Hepatocyte (in vitro differentiated cells): ENCODE data around the gene RALGAPA2. TPM values are rescaled to one million over a fixed set of nuclear protein-coding genes. Genes with fewer than 3 reads are reported as not detected.

Experiments
- DNase-seq: peaks from one replicate; pipeline ENCODE4 v3.0.0-alpha.2; 2016; ENCODE audit warnings: low spot score
- H2AFZ ChIP-seq: fragments of 200-600 bp; sonication (generic); 2 replicates; pipeline ENCODE4 v1.6.0; 2016; ENCODE audit warnings: antibody characterized with exemption, mild to moderate bottlenecking
- H3K27ac ChIP-seq: fragments of 200-600 bp; sonication (generic); 2 replicates; pipeline ENCODE4 v1.5.1; 2016; ENCODE audit warnings: mild to moderate bottlenecking
- H3K27me3 ChIP-seq: fragments of 200-600 bp; sonication (generic); 2 replicates; pipeline ENCODE4 v1.6.1; 2016
- H3K36me3 ChIP-seq: fragments of 200-600 bp; sonication (generic); replicated peaks from 2 replicates; pipeline ENCODE4 v1.5.1; 2016; ENCODE audit warnings: low read depth; ENCODE audit not compliant: insufficient read depth
- H3K4me1 ChIP-seq: fragments of 200-600 bp; sonication (generic); 2 replicates; pipeline ENCODE4 v1.5.1; 2016; ENCODE audit warnings: mild to moderate bottlenecking, moderate library complexity; ENCODE audit not compliant: insufficient read depth
- H3K4me2 ChIP-seq: fragments of 200-600 bp; sonication (generic); 2 replicates; pipeline ENCODE4 v1.6.0; 2016
- H3K4me3 ChIP-seq: fragments of 200-600 bp; sonication (generic); 2 replicates; pipeline ENCODE4 v1.5.1; 2016; ENCODE audit warnings: mild to moderate bottlenecking
- H3K79me2 ChIP-seq: fragments of 200-600 bp; sonication (generic); 2 replicates; pipeline ENCODE4 v1.6.0; 2017; ENCODE audit warnings: mild to moderate bottlenecking
- H3K9me2 ChIP-seq: fragments of 200-600 bp; sonication (generic); replicated peaks from 2 replicates; pipeline ENCODE4 v1.6.0; 2017; ENCODE audit warnings: mild to moderate bottlenecking; ENCODE audit not compliant: insufficient read depth
- H3K9me3 ChIP-seq: fragments of 200-600 bp; sonication (generic); 2 replicates; pipeline ENCODE4 v1.5.1; 2016; ENCODE audit warnings: low read depth, mild to moderate bottlenecking
- H4K20me1 ChIP-seq: fragments of 200-600 bp; sonication (generic); 2 replicates; pipeline ENCODE4 v1.6.0; 2016; ENCODE audit warnings: mild to moderate bottlenecking; ENCODE audit not compliant: insufficient read depth, poor library complexity, severe bottlenecking
- CTCF ChIP-seq: fragments of 200-600 bp; sonication (generic); IDR thresholded peaks from 2 replicates; pipeline ENCODE4 v1.5.1; 2016; ENCODE audit warnings: antibody characterized with exemption, mild to moderate bottlenecking; ENCODE audit not compliant: poor library complexity
- EZH2 ChIP-seq: fragments of 200-600 bp; sonication (generic); IDR thresholded peaks from 2 replicates; pipeline ENCODE4 v1.6.1; 2016; ENCODE audit warnings: antibody characterized with exemption, mild to moderate bottlenecking, borderline replicate concordance
- EZH2phosphoT487 ChIP-seq: fragments of 200-600 bp; sonication (generic); IDR thresholded peaks from one replicate; pipeline ENCODE4 v1.6.1; 2018; ENCODE audit warnings: antibody characterized with exemption, mild to moderate bottlenecking, low read depth, moderate library complexity; ENCODE audit not compliant: unreplicated experiment, severe bottlenecking
- WGBS: methylation state at CpG from one replicate; pipeline ENCODE4 v1.1.6; 2016; ENCODE audit warnings: low lambda C conversion rate; ENCODE audit errors: missing lambda C conversion rate; 5-methylcytosine and 5-hydroxymethylcytosine counted together
- polyA plus RNA-seq: library from polyadenylated mRNA; unstranded; fragments of >200 nt; fragmentation: Nextera tagmentation; extraction: Ambion mirVana; gene quantifications from 2 replicates; pipeline ENCODE4 v1.2.1, GENCODE V29; 2016
- total RNA-seq: library from RNA; depleted of rRNA; stranded (reverse); fragments of >200 nt; gene quantifications from 2 replicates; pipeline ENCODE4 v1.2.3, GENCODE V29; 2014

The RALGAPA2 gene
- total and polyA plus RNA-seq, 2 experiments from 2014 or later, result 16.8 to 35.3 TPM

DNA sequence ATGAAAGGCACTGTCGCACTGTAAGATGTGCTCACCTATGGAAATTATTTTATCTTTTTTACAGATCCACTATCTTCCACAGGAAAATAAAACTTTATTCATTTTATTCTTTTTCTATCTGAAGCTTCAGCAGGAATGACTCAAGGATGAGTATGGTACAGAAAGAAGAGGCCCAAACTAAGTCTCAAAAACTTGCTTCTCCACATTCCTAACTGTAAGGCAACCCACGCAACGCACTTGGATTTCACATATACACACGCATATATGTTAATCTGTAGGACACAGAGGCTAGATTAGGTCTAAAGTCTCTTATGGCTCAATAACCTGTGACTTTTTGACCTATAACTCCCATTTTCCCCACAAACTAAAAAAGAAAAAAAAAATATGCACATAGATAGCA, 81.9 kb downstream of the RALGAPA2 start:
- H3K36me3 ChIP-seq, result no peaks in the 10 kb centered on the region
- no peak overlapping the region for H3K27ac ChIP-seq
- TF ChIP-seq CTCF (no peak), EZH2 (no peak), EZH2phosphoT487 (no peak)
- H3K27me3 ChIP-seq, result no peaks in the 10 kb centered on the region
- WGBS, result 94% methylated on average over 4 of the region's 4 CpGs
- no peaks in the 10 kb centered on the region for H3K79me2 ChIP-seq
- DNase-seq, result no peak
- no peak overlapping the region for H3K4me2 ChIP-seq
- H3K4me1 ChIP-seq, result no peaks in the 10 kb centered on the region
- no peak overlapping the region for H2AFZ ChIP-seq
- no peaks in the 10 kb centered on the region for H4K20me1 ChIP-seq
- no peaks in the 10 kb centered on the region for H3K9me2 ChIP-seq
- no peak overlapping the region for H3K4me3 ChIP-seq
- no peaks in the 10 kb centered on the region for H3K9me3 ChIP-seq

GRCh38 chr20:20629556-20630188, 82.8 kb downstream of the RALGAPA2 start:
- Histone ChIP-seq H4K20me1 (no peaks in the 10 kb centered on the region), H3K4me2 (no peak overlapping the region), H3K9me3 (no peaks in the 10 kb centered on the region), H2AFZ (no peak overlapping the region), H3K4me1 (no peaks in the 10 kb centered on the region), H3K79me2 (no peaks in the 10 kb centered on the region), H3K36me3 (no peaks in the 10 kb centered on the region), H3K27ac (no peak overlapping the region), H3K27me3 (no peaks in the 10 kb centered on the region), H3K4me3 (no peak overlapping the region), H3K9me2 (no peaks in the 10 kb centered on the region)
- TF ChIP-seq CTCF (no peak), EZH2phosphoT487 (no peak), EZH2 (no peak)
- WGBS, result 93% methylated on average over 3 of the region's 3 CpGs
- DNase-seq, result no peak

DNA sequence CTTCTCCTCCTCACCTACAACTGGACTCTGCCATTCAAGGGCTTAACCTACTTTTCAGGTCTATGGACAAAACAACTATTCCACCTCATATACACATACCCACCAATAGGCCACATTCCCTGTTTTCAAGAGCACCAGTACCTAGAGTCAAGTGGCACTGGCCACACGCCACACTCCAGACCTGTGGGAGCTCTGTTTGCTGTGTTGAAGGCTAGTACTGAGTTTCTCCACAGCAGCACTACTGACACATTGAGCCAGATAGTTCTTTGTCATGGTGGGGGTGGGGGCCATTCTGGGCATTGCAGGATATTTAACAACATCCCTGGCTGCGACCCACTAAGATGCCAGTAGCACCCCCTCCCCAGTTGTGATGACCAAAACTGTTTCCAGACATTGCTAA, 84.1 kb downstream of the RALGAPA2 start:
- TF ChIP-seq EZH2phosphoT487, result no peak
- no peak for TF ChIP-seq CTCF
- no peak for TF ChIP-seq EZH2
- DNase-seq, result no peak
- Histone ChIP-seq H3K27ac (no peak overlapping the region), H3K9me3 (no peaks in the 10 kb centered on the region), H4K20me1 (no peaks in the 10 kb centered on the region), H3K4me2 (no peak overlapping the region), H3K36me3 (no peaks in the 10 kb centered on the region), H3K4me3 (no peak overlapping the region), H3K27me3 (no peaks in the 10 kb centered on the region), H2AFZ (no peak overlapping the region), H3K4me1 (no peaks in the 10 kb centered on the region), H3K9me2 (no peaks in the 10 kb centered on the region), H3K79me2 (no peaks in the 10 kb centered on the region)
- 88% methylated on average over 2 of the region's 2 CpGs for WGBS

DNA sequence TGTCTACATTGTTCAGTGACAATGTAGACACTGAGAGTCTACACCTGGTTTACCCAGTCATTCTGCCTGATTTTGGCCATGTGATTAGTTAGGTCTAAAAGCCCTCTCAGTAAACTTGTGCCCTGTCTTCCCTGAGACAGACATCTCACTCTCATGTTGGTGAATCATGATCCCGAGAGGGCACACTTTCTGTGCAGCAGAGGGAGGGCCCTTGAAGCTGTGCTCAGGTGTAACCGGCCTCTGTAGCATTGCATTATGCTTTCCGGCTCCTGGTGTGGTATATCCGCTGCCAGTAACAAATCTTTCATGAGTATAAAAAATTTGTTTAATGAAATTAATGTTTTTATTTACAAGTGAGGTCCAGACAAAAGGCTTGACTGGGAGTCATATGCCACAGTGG, 85.0 kb downstream of the RALGAPA2 start:
- Histone ChIP-seq H3K79me2 (no peaks in the 10 kb centered on the region), H3K9me3 (no peaks in the 10 kb centered on the region), H3K27ac (no peak overlapping the region), H3K9me2 (no peaks in the 10 kb centered on the region), H3K4me3 (no peak overlapping the region), H3K4me1 (no peaks in the 10 kb centered on the region), H3K4me2 (no peak overlapping the region), H4K20me1 (no peaks in the 10 kb centered on the region), H3K27me3 (no peaks in the 10 kb centered on the region), H3K36me3 (no peaks in the 10 kb centered on the region), H2AFZ (no peak overlapping the region)
- no peak for TF ChIP-seq EZH2
- TF ChIP-seq EZH2phosphoT487, result no peak
- TF ChIP-seq CTCF, result no peak
- WGBS, result 98% methylated on average over 4 of the region's 4 CpGs
- no peak for DNase-seq
